HPDE6-E6E7 (cell line): Measurements from ENCODE around the gene LTB.

Experiments
- DNase-seq: peaks from one replicate; pipeline ENCODE4 v3.0.0; 2011; ENCODE audit warnings: missing footprints; ENCODE audit errors: extremely low spot score

The LTB gene

GRCh38 chr6:31576897-31577578, 5.2 kb downstream of the LTB start:
- no peak for DNase-seq

- no peak for DNase-seq
These were observed 6.1 kb downstream of the LTB start for GRCh38 chr6:31575952-31576685.

DNA sequence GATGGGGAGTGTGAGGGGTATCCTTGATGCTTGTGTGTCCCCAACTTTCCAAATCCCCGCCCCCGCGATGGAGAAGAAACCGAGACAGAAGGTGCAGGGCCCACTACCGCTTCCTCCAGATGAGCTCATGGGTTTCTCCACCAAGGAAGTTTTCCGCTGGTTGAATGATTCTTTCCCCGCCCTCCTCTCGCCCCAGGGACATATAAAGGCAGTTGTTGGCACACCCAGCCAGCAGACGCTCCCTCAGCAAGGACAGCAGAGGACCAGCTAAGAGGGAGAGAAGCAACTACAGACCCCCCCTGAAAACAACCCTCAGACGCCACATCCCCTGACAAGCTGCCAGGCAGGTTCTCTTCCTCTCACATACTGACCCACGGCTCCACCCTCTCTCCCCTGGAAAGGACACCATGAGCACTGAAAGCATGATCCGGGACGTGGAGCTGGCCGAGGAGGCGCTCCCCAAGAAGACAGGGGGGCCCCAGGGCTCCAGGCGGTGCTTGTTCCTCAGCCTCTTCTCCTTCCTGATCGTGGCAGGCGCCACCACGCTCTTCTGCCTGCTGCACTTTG, 6.8 kb downstream of the LTB start, which contains the start of gene TNF:
Gene TNF, plus strand, starts transcription at position 231 of the 567 bp plus-strand sequence. Its CDS starts 177 bp downstream, at position 408.
- no peak for DNase-seq

DNA sequence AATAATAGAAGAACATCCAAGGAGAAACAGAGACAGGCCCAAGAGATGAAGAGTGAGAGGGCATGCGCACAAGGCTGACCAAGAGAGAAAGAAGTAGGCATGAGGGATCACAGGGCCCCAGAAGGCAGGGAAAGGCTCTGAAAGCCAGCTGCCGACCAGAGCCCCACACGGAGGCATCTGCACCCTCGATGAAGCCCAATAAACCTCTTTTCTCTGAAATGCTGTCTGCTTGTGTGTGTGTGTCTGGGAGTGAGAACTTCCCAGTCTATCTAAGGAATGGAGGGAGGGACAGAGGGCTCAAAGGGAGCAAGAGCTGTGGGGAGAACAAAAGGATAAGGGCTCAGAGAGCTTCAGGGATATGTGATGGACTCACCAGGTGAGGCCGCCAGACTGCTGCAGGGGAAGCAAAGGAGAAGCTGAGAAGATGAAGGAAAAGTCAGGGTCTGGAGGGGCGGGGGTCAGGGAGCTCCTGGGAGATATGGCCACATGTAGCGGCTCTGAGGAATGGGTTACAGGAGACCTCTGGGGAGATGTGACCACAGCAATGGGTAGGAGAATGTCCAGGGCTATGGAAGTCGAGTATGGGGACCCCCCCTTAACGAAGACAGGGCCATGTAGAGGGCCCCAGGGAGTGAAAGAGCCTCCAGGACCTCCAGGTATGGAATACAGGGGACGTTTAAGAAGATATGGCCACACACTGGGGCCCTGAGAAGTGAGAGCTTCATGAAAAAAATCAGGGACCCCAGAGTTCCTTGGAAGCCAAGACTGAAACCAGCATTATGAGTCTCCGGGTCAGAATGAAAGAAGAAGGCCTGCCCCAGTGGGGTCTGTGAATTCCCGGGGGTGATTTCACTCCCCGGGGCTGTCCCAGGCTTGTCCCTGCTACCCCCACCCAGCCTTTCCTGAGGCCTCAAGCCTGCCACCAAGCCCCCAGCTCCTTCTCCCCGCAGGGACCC, 7.8 kb downstream of the LTB start:
- DNase-seq, result no peak

DNA sequence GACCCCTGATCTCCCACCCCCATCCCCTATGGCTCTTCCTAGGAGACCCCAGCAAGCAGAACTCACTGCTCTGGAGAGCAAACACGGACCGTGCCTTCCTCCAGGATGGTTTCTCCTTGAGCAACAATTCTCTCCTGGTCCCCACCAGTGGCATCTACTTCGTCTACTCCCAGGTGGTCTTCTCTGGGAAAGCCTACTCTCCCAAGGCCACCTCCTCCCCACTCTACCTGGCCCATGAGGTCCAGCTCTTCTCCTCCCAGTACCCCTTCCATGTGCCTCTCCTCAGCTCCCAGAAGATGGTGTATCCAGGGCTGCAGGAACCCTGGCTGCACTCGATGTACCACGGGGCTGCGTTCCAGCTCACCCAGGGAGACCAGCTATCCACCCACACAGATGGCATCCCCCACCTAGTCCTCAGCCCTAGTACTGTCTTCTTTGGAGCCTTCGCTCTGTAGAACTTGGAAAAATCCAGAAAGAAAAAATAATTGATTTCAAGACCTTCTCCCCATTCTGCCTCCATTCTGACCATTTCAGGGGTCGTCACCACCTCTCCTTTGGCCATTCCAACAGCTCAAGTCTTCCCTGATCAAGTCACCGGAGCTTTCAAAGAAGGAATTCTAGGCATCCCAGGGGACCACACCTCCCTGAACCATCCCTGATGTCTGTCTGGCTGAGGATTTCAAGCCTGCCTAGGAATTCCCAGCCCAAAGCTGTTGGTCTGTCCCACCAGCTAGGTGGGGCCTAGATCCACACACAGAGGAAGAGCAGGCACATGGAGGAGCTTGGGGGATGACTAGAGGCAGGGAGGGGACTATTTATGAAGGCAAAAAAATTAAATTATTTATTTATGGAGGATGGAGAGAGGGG, 8.8 kb downstream of the LTB start:
- no peak for DNase-seq

GRCh38 chr6:31572041-31572911, 9.9 kb downstream of the LTB start, which contains the start of gene LTA:
LTA (plus strand) TSS chr6:31572289; CDS start chr6:31572743, 454 bp downstream.
- no peak for DNase-seq

GRCh38 chr6:31569861-31570536, 12.2 kb downstream of the LTB start:
- no peak for DNase-seq

- DNase-seq, result no peak
These were observed 13.7 kb downstream of the LTB start for GRCh38 chr6:31568537-31568961.

GRCh38 chr6:31567531-31568370, 14.5 kb downstream of the LTB start:
- no peak for DNase-seq

GRCh38 chr6:31560697-31561058, 21.5 kb downstream of the LTB start:
- DNase-seq, result no peak

GRCh38 chr6:31559958-31560696, 22.1 kb downstream of the LTB start:
- DNase-seq, result no peak

DNA sequence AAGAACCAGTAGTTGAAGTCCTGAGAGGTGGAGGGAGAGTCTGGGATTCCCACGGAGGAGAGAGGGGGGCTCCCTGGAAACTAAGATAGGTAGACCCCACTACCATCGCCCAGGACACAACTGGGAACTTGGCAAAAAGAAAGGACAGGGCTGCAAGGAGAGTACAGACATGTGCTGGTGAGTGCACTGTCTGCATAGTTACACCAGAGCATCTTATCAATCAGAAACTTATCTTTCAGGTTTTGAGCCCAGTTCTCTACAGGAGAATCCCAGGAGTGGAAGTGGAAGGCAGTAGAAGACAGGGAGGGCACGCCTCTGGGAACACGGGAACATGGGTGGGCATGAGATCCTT, 22.6 kb downstream of the LTB start:
- no peak for DNase-seq

DNA sequence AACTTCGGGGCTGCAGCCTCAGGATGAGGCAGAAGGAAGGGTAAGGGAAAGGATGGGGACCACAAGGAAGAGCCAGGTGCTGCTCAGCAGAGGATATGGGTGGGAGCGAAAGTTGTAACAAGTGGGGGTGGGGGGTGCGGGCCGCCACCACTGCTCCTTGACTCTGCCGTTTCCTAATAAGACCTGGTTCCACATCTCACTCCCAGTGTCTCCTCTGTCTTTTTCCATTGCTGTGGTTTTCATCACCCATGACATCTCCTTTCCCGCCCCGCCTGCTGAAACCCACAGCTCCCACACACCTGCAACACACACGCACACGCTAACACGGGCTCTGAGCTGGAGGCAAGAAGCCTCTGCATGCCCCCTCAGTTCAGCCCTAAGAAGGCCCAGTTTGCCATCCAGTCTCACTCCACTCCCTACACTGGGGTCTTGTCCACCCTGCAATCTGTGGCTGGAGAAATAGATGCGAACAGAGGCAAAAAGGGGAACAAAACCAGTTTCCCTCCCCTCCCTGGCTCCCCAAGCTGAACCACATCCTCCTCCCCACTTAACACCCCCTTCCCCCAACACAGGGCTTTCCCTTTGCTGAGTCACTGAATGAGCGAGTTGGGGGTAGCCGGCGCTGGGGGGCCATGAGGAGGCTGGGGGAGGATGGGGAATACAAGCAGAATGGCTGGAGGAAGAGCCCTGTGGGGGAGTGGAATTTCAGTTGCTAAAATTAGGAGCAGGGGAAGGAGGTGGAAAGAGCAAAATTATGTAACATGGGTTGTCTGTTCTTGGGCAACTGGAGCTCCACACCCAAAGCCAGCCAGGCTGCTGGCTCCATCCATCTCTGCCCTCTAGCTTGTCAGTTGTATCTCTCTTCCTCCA, 23.4 kb downstream of the LTB start:
- no peak for DNase-seq

- no peak for DNase-seq
These were observed 24.0 kb downstream of the LTB start for GRCh38 chr6:31558318-31558625.

DNA sequence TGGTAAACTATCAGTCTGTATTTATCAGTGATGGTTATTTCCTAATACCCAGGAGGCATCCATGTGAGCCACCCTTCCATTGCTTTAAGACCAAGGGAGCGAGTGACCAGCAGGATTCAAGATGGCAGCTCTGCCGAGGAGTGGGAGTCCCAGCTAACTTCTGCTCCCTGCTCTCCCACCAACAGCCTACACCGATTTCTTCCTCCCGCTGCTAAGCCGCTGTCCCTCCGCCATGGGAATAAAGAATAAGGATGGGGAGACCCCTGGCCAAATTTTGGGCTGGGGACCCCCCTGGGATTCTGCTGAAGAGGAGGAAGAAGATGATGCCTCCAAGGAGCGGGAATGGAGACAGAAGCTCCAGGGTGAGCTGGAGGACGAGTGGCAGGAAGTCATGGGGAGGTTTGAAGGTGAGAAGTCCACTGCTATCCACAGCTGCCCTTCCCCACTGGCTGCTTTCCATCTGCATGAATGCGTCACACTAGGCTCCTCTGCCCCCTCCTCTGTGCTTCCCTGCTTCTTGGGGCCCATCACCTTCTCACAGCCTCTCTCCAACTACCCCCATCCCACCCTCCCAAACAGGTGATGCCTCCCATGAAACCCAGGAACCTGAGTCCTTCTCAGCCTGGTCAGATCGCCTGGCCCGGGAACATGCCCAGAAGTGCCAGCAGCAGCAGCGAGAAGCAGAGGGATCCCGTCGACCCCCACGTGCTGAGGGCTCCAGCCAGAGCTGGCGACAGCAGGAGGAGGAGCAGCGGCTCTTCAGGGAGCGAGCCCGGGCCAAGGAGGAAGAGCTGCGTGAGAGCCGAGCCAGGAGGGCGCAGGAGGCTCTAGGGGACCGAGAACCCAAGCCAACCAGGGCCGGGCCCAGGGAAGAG, 24.5 kb downstream of the LTB start:
- no peak for DNase-seq

DNA sequence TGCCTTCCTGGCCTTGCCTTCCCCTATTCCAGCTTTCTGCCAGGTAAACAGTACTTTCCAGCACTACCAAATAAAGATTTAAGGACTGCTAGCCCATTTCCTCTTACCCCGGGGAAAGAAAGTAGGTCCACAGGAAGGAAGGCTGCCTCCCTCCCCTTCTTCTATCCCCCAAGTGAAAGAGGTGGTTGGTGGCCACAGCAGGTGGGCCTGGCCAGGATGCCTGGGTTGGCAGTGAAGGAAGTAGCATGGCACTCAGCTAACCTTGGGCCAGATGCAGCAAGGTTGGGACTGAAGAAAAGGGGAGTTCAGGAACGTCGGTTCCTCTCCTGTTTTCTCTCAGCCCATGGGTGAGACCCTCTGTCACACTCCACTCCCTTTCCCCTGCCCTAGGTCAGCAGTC, 25.9 kb downstream of the LTB start:
- no peak for DNase-seq
